Neural progenitor cell (in vitro differentiated cells): ENCODE data around the gene LPAR2. TPM values are rescaled to one million over a fixed set of nuclear protein-coding genes. Genes with fewer than 3 reads are reported as not detected.
"Not testable (repeated sequence)": the region's sequence is repeated elsewhere in the genome, so short reads cannot be mapped to it uniquely, and the experiment has no call there.

Experiments used
- DNase-seq: peaks from one replicate; pipeline ENCODE4 v3.0.0-alpha.2; 2016; ENCODE audit warnings: low spot score
- H2AFZ ChIP-seq: fragments of 200-600 bp; sonication (generic); replicated peaks from 2 replicates; pipeline ENCODE4 v1.6.1; 2016; ENCODE audit warnings: antibody characterized with exemption
- H3F3A ChIP-seq: fragments of 200-600 bp; sonication (generic); 2 replicates; pipeline ENCODE4 v1.6.1; 2016; ENCODE audit warnings: antibody characterized with exemption, low read depth
- H3K27ac ChIP-seq: fragments of 200-600 bp; sonication (generic); 2 replicates; pipeline ENCODE4 v1.5.1; 2016; ENCODE audit warnings: mild to moderate bottlenecking
- H3K27me3 ChIP-seq: fragments of 200-600 bp; sonication (generic); 2 replicates; pipeline ENCODE4 v1.6.1; 2016; ENCODE audit warnings: mild to moderate bottlenecking, moderate library complexity
- H3K36me3 ChIP-seq: fragments of 200-600 bp; sonication (generic); 2 replicates; pipeline ENCODE4 v1.5.1; 2016
- H3K4me1 ChIP-seq: fragments of 200-600 bp; sonication (generic); 2 replicates; pipeline ENCODE4 v1.6.1; 2016; ENCODE audit warnings: mixed run types
- H3K4me2 ChIP-seq: fragments of 200-600 bp; sonication (generic); 2 replicates; pipeline ENCODE4 v1.6.1; 2016
- H3K4me3 ChIP-seq: fragments of 200-600 bp; sonication (generic); 2 replicates; pipeline ENCODE4 v1.5.1; 2016
- H3K79me2 ChIP-seq: fragments of 200-600 bp; sonication (generic); 2 replicates; pipeline ENCODE4 v1.6.1; 2016; ENCODE audit warnings: low read depth
- H3K9ac ChIP-seq: fragments of 200-600 bp; sonication (generic); 2 replicates; pipeline ENCODE4 v1.6.1; 2016
- H3K9me3 ChIP-seq: fragments of 200-600 bp; sonication (generic); 2 replicates; pipeline ENCODE4 v1.5.1; 2016; ENCODE audit warnings: low read depth
- H4K20me1 ChIP-seq: fragments of 200-600 bp; sonication (generic); 2 replicates; pipeline ENCODE4 v1.6.1; 2016; ENCODE audit warnings: low read depth
- H3K27ac Mint-ChIP-seq: 3 replicates; pipeline ENCODE4 v1.8.0; 2021; ENCODE audit warnings: mixed read lengths
- H3K27me3 Mint-ChIP-seq: 2 replicates; pipeline ENCODE4 v1.8.0; 2022; ENCODE audit warnings: low read depth, mild to moderate bottlenecking, inconsistent platforms, moderate library complexity, mixed read lengths; ENCODE audit not compliant: insufficient read depth
- H3K36me3 Mint-ChIP-seq: 3 replicates; pipeline ENCODE4 v1.8.0; 2021; ENCODE audit warnings: mixed read lengths
- H3K4me1 Mint-ChIP-seq: 3 replicates; pipeline ENCODE4 v1.8.0; 2021; ENCODE audit warnings: mixed read lengths
- H3K4me3 Mint-ChIP-seq: 3 replicates; pipeline ENCODE4 v1.8.0; 2021; ENCODE audit warnings: mild to moderate bottlenecking, moderate library complexity, mixed read lengths
- H3K9me3 Mint-ChIP-seq: 3 replicates; pipeline ENCODE4 v1.8.0; 2020; ENCODE audit warnings: mixed read lengths
- EZH2 ChIP-seq: fragments of 200-600 bp; sonication (generic); IDR thresholded peaks from 2 replicates; pipeline ENCODE4 v1.6.1; 2017; ENCODE audit warnings: antibody characterized with exemption, mild to moderate bottlenecking, moderate library complexity
- EZH2phosphoT487 ChIP-seq: fragments of 200-600 bp; sonication (generic); IDR thresholded peaks from 2 replicates; pipeline ENCODE4 v1.6.1; 2017; ENCODE audit warnings: antibody characterized with exemption
- total RNA-seq: library from RNA; depleted of rRNA; stranded (reverse); fragments of >200 nt; gene quantifications from 2 replicates; pipeline ENCODE4 v1.2.3, GENCODE V29; 2015; ENCODE audit warnings: low replicate concordance
- TF ChIP-seq, protein P1 (sequence below): fragments of 200-600 bp; sonication (generic); IDR thresholded peaks from 2 replicates; pipeline ENCODE4 v1.5.1; 2017; ENCODE audit warnings: antibody characterized with exemption, mild to moderate bottlenecking

LPAR2 gene
- total RNA-seq, 1 donor from 2014 or later, result 21.2 TPM

DNA sequence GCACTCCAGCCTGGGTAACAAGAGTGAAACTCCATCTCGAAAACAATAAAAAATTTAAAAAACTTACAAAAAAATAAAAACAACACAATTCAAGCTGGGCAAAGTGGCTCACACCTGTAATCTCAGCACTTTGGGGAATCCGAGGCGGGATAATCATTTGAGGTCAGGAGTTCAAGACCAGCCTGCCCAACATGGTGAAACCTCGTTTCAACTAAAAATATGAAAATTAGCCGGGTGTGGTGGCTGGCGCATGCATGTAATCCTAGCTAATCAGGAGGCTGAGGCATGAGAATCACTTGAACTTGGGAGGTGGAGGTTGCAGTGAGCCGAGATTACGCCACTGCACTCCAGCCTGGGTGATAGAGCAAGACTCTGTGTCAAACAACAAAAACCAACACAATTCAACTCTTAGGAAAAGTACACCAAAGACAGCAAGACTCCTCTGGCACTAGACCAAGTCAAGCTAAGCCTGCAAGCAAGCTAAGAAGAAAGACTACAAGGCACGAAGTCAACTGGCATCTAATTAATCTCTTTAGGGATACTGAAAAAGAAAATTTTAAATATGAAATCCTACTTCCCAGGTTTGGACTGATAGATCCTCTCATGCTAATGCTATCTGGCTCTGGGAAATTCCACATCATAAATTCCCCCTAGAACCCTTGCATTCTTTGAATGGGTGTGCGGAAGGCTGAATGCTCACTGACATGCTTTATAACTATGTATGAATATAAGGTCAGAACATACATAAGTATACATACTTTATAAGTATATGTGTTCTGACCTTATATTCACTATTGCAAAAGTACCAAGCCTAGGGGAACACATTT, 17.4 kb downstream of the LPAR2 start:
- no peaks in the 10 kb centered on the region for H3K9me3 ChIP-seq
- H2AFZ ChIP-seq, result no peak overlapping the region
- H3K27ac Mint-ChIP-seq, result no peak overlapping the region
- DNase-seq, result no peak
- H3K9ac ChIP-seq, result peak overlapping the region; percentile 8
- no peak overlapping the region for H3K4me2 ChIP-seq
- H3K27ac ChIP-seq, result no peak overlapping the region
- H3K4me1 Mint-ChIP-seq, result peaks cover 19% of the 10 kb centered on the region
- H3K9me3 Mint-ChIP-seq, result no peaks in the 10 kb centered on the region
- no peaks in the 10 kb centered on the region for H3K36me3 ChIP-seq
- no peaks in the 10 kb centered on the region for H4K20me1 ChIP-seq
- no peak overlapping the region for H3K4me3 Mint-ChIP-seq
- no peak overlapping the region for H3K4me3 ChIP-seq
- peaks cover 6% of the 10 kb centered on the region for H3K36me3 Mint-ChIP-seq
- no peaks in the 10 kb centered on the region for H3F3A ChIP-seq
- peaks cover 5% of the 10 kb centered on the region for H3K4me1 ChIP-seq
- H3K79me2 ChIP-seq, result no peaks in the 10 kb centered on the region
- H3K27me3 Mint-ChIP-seq, result peaks cover 3% of the 10 kb centered on the region
- no peaks in the 10 kb centered on the region for H3K27me3 ChIP-seq
- TF ChIP-seq EZH2 (no peak), EZH2phosphoT487 (no peak)
- TF ChIP-seq, protein P1, sequence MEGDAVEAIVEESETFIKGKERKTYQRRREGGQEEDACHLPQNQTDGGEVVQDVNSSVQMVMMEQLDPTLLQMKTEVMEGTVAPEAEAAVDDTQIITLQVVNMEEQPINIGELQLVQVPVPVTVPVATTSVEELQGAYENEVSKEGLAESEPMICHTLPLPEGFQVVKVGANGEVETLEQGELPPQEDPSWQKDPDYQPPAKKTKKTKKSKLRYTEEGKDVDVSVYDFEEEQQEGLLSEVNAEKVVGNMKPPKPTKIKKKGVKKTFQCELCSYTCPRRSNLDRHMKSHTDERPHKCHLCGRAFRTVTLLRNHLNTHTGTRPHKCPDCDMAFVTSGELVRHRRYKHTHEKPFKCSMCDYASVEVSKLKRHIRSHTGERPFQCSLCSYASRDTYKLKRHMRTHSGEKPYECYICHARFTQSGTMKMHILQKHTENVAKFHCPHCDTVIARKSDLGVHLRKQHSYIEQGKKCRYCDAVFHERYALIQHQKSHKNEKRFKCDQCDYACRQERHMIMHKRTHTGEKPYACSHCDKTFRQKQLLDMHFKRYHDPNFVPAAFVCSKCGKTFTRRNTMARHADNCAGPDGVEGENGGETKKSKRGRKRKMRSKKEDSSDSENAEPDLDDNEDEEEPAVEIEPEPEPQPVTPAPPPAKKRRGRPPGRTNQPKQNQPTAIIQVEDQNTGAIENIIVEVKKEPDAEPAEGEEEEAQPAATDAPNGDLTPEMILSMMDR, result no peak

DNA sequence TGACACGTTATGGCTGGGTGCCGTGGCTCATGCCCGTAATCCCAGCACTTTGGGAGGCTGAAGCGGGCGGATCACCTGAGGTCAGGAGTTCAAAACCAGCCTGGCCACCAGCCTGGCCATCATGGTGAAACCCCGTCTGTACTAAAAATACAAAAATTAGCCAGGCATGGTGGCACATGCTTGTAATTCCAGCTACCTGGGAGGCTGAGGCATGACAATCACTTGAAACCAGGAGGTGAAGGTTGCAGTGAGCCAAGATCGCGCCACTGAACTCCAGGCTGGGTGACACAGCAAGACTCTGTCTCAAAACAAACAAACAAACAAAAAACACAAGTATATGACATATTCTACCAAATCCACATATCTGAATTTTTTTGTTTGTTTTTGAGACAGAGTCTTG, 21.3 kb downstream of the LPAR2 start:
- not testable (repeated sequence) for H3K4me3 Mint-ChIP-seq, H3K27me3 Mint-ChIP-seq, H3K27ac Mint-ChIP-seq

DNA sequence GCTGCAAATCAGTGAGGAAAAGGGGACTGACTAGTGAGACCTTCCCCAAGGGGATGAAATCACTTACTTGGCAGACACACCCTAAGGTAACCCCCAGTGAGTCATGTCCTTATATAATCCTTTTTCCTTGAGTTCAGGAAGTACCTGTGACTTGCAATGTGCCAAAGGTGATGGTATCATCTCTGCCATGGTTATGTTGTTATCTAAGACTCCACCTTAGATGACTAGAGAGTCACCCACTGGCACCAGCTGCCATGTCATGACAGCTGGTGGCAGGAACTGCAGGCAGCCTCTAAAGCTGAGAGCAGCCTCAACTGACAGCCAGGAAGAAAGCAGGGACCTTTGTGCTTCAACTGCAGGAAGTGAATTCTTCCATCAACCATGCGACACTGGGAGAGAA, 22.0 kb downstream of the LPAR2 start:
- H3K27me3 ChIP-seq, result no peaks in the 10 kb centered on the region
- H3K4me1 ChIP-seq, result peaks cover 10% of the 10 kb centered on the region
- no peaks in the 10 kb centered on the region for H3F3A ChIP-seq
- Mint-ChIP-seq H3K36me3 (peaks cover 8% of the 10 kb centered on the region), H3K27me3 (peaks cover 3% of the 10 kb centered on the region), H3K27ac (peak overlapping the region; percentile 74), H3K4me1 (peaks cover 9% of the 10 kb centered on the region), H3K4me3 (no peak overlapping the region), H3K9me3 (no peaks in the 10 kb centered on the region)
- H3K36me3 ChIP-seq, result no peaks in the 10 kb centered on the region
- no peak for TF ChIP-seq EZH2
- TF ChIP-seq EZH2phosphoT487, result no peak
- TF ChIP-seq, protein P1, result no peak
- no peaks in the 10 kb centered on the region for H3K79me2 ChIP-seq
- no peaks in the 10 kb centered on the region for H3K9me3 ChIP-seq
- H4K20me1 ChIP-seq, result no peaks in the 10 kb centered on the region
- no peak for DNase-seq
- H3K27ac ChIP-seq, result no peak overlapping the region
- no peak overlapping the region for H3K4me2 ChIP-seq
- H3K9ac ChIP-seq, result no peak overlapping the region
- no peak overlapping the region for H3K4me3 ChIP-seq
- no peak overlapping the region for H2AFZ ChIP-seq

More for the DNA sequence above, 21.3 kb downstream of the LPAR2 start:
- H3K4me3 ChIP-seq, H2AFZ ChIP-seq, H3K79me2 ChIP-seq, H3K36me3 Mint-ChIP-seq, H3K4me2 ChIP-seq, H3K9me3 ChIP-seq, H3K27me3 ChIP-seq, H3K36me3 ChIP-seq, H3F3A ChIP-seq, H3K4me1 Mint-ChIP-seq, DNase-seq, H4K20me1 ChIP-seq, H3K9ac ChIP-seq, H3K9me3 Mint-ChIP-seq, H3K27ac ChIP-seq: not testable (repeated sequence)
- peaks cover 10% of the 10 kb centered on the region for H3K4me1 ChIP-seq

DNA sequence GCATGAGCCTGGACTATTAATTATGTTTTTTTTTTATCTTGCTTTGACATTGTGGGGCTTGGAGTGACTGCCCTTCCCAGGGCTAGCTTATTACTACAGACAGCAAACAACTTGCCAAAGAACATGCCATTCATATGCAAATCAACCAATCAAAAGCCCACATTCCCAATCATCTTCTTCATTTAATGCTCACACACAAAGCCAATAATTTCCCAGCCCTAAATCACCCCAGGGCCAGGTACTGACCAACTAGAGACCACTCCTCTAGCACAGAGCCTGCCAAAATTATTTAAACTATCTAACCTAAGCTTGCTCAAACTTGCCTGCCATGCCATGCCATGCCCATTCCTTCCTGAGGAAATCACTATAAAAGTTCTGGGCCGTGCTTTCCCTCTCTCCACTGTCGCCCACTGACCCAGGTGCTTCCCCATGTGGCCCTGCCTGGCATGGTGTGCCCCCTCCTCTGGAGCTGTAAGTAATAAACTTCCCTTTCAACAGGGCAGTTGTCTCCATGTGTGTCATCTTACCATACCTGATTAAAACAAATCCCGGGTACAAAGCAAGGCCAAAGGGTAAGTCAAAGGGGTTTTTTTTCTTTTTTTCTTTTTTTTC, 25.2 kb downstream of the LPAR2 start:
- H3K4me1 Mint-ChIP-seq, result peaks cover 9% of the 10 kb centered on the region
- peaks cover 5% of the 10 kb centered on the region for H3K27me3 Mint-ChIP-seq
- H3K36me3 Mint-ChIP-seq, result peaks cover 3% of the 10 kb centered on the region
- H3K27me3 ChIP-seq, result no peaks in the 10 kb centered on the region
- DNase-seq, result no peak
- TF ChIP-seq EZH2phosphoT487, result no peak
- no peak for TF ChIP-seq EZH2
- TF ChIP-seq, protein P1, result no peak
- H3K9me3 Mint-ChIP-seq, result no peaks in the 10 kb centered on the region
- no peak overlapping the region for H3K4me2 ChIP-seq
- peaks cover 10% of the 10 kb centered on the region for H3K4me1 ChIP-seq
- no peaks in the 10 kb centered on the region for H4K20me1 ChIP-seq
- H3K79me2 ChIP-seq, result no peaks in the 10 kb centered on the region
- H3K9ac ChIP-seq, result no peak overlapping the region
- H3K27ac ChIP-seq, result no peak overlapping the region
- no peak overlapping the region for H3K4me3 Mint-ChIP-seq
- no peak overlapping the region for H3K27ac Mint-ChIP-seq
- H2AFZ ChIP-seq, result no peak overlapping the region
- no peaks in the 10 kb centered on the region for H3K9me3 ChIP-seq
- no peaks in the 10 kb centered on the region for H3K36me3 ChIP-seq
- no peak overlapping the region for H3K4me3 ChIP-seq
- H3F3A ChIP-seq, result no peaks in the 10 kb centered on the region
